Body of pancreas (tissue), 4 donors: ENCODE results near the gene ERC1. TPM values are rescaled to one million over a fixed set of nuclear protein-coding genes. Genes with fewer than 3 reads are reported as not detected.

ENCODE experiments used
- ATAC-seq: fragments of 150-250 bp; one replicate; pipeline ENCODE4 v1.9.1; 2016
- DNase-seq, 4 donors: peaks; one replicate each; pipeline ENCODE4 v3.0.0-alpha.2; 2019
- H3K27ac ChIP-seq, 4 donors: fragments of 200-600 bp; sonication (generic); 1 replicate in 3 of 4; 2 replicates in 1 of 4; pipeline versions ENCODE4 v1.5.1 to v1.6.1; 2016 to 2019; ENCODE audit warnings: mild to moderate bottlenecking in 1 of 4, mixed read lengths in 1 of 4, moderate library complexity in 1 of 4
- H3K27me3 ChIP-seq, 2 donors: fragments of 200-600 bp; sonication (generic); one replicate each; pipeline ENCODE4 v1.6.0; 2016; ENCODE audit warnings: mild to moderate bottlenecking in 1 of 2
- H3K36me3 ChIP-seq, 2 donors: fragments of 200-600 bp; sonication (generic); replicated peaks in 1 of 2; 2 replicates each; pipeline ENCODE4 v1.5.1; 2016; ENCODE audit warnings: low read depth in 2 of 2; ENCODE audit not compliant: insufficient read depth in 1 of 2
- H3K4me1 ChIP-seq: fragments of 200-600 bp; sonication (generic); one replicate; pipeline ENCODE4 v1.6.0; 2016
- H3K4me3 ChIP-seq, 2 donors: fragments of 200-600 bp; sonication (generic); 1 replicate in 1 of 2; 2 replicates in 1 of 2; pipeline ENCODE4 v1.5.1; 2016 to 2019
- H3K9me3 ChIP-seq, 3 donors: fragments of 200-600 bp; sonication (generic); 1 replicate in 2 of 3; 2 replicates in 1 of 3; pipeline ENCODE4 v1.5.1; 2016
- POLR2A ChIP-seq, 3 donors: fragments of 450-650 bp; IDR thresholded peaks; one replicate each; pipeline ENCODE4 v1.6.1; 2016; ENCODE audit warnings: antibody characterized with exemption in 3 of 3, mild to moderate bottlenecking in 2 of 3
- WGBS, 2 donors: methylation state at CpG; one replicate each; pipeline ENCODE4 v1.1.5; 2017; 5-methylcytosine and 5-hydroxymethylcytosine counted together
- intact Hi-C: fragments of 100-400 bp; cut with DNase I; formaldehyde crosslinking; loops from one replicate; pipeline ENCODE4 v1.15.1; 2023
- total RNA-seq, 2 donors: library from RNA; depleted of rRNA; stranded (reverse); fragments of >200 nt; gene quantifications; one replicate each; pipeline ENCODE4 v1.1.0, GENCODE V29; 2016
- TF ChIP-seq, protein P1 (sequence below), 7 experiments: fragments of 450-650 bp in 4 of 7; fragments of 200-600 bp in 3 of 7; sonication (generic) in 3 of 7; IDR thresholded peaks; one replicate each; pipeline ENCODE4 v1.5.1; 2016 to 2019; ENCODE audit warnings: antibody characterized with exemption in 7 of 7

Gene ERC1
- total RNA-seq, 2 donors from 2014 or later, result 20.8 to 29.0 TPM

DNA sequence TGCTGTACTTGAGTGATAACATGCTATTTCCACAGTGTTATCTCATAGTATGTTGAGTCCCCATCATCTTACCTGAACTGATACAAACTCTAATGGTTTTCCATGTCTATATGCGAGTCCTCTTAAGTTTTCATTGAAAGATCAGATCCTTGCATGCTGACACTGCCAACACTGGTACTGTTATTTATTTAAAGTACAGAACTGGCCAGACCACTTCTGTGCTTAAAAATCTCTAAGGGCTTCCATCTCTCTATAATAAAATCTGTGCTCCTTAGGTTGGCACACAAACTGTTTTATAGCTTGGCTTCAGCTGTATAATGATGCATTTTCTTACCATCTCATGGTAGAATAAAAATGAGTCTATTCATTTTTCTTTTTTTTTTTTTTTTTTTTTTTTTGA is 188.1 kb downstream of the ERC1 start:
- no peak for ATAC-seq
- H3K4me1 ChIP-seq, result no peaks in the 10 kb centered on the region
- H3K9me3 ChIP-seq, result no peaks in the 10 kb centered on the region
- no peaks in the 10 kb centered on the region for H3K36me3 ChIP-seq
- no peak overlapping the region for H3K4me3 ChIP-seq
- H3K27me3 ChIP-seq, result no peaks in the 10 kb centered on the region
- TF ChIP-seq, protein P1, sequence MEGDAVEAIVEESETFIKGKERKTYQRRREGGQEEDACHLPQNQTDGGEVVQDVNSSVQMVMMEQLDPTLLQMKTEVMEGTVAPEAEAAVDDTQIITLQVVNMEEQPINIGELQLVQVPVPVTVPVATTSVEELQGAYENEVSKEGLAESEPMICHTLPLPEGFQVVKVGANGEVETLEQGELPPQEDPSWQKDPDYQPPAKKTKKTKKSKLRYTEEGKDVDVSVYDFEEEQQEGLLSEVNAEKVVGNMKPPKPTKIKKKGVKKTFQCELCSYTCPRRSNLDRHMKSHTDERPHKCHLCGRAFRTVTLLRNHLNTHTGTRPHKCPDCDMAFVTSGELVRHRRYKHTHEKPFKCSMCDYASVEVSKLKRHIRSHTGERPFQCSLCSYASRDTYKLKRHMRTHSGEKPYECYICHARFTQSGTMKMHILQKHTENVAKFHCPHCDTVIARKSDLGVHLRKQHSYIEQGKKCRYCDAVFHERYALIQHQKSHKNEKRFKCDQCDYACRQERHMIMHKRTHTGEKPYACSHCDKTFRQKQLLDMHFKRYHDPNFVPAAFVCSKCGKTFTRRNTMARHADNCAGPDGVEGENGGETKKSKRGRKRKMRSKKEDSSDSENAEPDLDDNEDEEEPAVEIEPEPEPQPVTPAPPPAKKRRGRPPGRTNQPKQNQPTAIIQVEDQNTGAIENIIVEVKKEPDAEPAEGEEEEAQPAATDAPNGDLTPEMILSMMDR (IDR thresholded peaks at IDR 0.05), result no peak
- no peak for TF ChIP-seq POLR2A (IDR thresholded peaks at IDR 0.05)
- WGBS, 2 donors, result 100% methylated on average over 1 of the region's 1 CpG
- intact Hi-C loops, result no loop called here
- no peak overlapping the region for H3K27ac ChIP-seq
- DNase-seq, result no peak

DNA sequence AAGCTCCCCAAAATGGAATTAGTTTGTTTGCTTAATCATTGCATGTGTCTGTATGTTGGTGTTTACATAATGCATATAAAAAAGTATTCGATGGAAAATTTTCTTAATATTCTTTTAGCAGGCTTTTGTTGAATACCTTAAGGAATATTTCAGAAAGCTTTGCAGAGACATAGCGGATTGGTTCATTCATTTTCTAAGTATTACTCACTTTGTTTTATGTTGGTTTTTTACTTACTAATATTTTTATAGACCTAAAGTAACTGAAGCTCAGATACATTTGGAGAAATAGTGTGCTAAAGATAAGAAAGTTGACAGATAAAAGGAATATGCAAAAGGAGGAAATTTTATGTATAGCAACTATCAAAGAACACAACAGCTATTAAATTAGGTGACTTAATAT is 191.0 kb downstream of the ERC1 start:
- no peak overlapping the region for H3K27ac ChIP-seq
- WGBS, 2 donors, result 83 to 92% methylated on average over 2 of the region's 2 CpGs
- intact Hi-C loops, result no loop called here
- H3K36me3 ChIP-seq, result no peaks in the 10 kb centered on the region
- no peak for DNase-seq
- TF ChIP-seq, protein P1 (IDR thresholded peaks at IDR 0.05), result no peak
- no peak for TF ChIP-seq POLR2A (IDR thresholded peaks at IDR 0.05)
- H3K9me3 ChIP-seq, result no peaks in the 10 kb centered on the region
- no peaks in the 10 kb centered on the region for H3K27me3 ChIP-seq
- H3K4me1 ChIP-seq, result no peaks in the 10 kb centered on the region
- no peak overlapping the region for H3K4me3 ChIP-seq
- ATAC-seq, result no peak

DNA sequence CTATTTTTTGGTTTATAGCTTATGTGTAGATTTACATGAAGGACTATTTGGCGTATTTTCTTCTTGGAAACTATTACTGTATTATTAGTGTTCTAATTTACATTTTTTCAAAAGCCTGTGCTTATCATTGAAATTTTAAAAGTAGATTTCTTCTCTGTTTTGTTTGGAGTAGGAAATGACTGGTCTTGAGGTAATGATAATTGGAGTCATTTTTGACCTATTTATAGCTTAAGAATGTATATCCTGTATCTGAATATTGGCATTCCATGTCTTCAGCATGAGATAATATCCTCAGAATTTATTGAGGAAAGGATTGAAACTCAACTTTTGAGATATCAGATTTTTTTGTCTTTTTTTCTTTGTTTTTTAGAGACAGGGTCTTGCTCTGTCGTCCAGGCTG is 193.4 kb downstream of the ERC1 start:
- no peaks in the 10 kb centered on the region for H3K9me3 ChIP-seq
- DNase-seq, result no peak
- no peaks in the 10 kb centered on the region for H3K4me1 ChIP-seq
- WGBS, 2 donors, result 95 to 98% methylated on average over 2 of the region's 2 CpGs
- intact Hi-C loops, result no loop called here
- ATAC-seq, result no peak
- H3K4me3 ChIP-seq, result no peak overlapping the region
- H3K36me3 ChIP-seq, result no peaks in the 10 kb centered on the region
- H3K27me3 ChIP-seq, result no peaks in the 10 kb centered on the region
- no peak overlapping the region for H3K27ac ChIP-seq
- TF ChIP-seq, protein P1 (IDR thresholded peaks at IDR 0.05), result no peak

DNA sequence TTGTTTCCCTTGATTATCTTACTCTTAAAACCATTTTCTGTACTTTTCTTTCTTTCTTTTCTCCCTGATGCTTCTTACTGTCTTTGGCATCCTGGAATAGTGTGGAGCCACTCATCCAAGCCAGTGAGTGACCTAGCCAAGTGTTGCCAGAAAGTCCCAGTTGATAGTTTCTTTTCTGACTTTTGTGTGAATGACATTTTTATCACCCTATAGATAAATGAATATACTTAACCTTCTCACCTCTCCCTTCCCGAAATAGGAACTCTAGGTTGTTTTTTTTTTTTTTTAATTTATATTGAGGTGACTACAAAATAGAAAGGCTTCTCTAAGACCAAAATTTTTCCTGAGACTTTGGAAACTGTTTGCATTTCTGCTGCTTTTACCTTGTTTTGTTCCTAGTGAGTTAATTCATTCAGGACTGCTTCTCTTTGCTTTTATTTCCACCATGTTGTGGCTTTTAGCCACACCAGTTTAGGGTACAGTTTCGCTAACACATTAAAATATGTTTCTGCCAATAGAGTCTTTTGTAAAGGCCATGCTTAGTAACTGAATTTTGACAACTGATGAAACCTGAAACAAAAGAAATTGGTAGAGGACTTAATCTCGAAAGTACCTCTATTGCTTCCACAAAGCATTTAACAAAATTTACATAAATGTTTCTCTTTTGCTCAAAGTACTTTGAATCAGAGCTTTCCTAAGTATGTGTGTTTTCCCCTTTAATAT is 194.6 kb downstream of the ERC1 start:
- DNase-seq (no peak), ATAC-seq (no peak)
- no peaks in the 10 kb centered on the region for H3K36me3 ChIP-seq
- H3K4me3 ChIP-seq, result no peak overlapping the region
- no peaks in the 10 kb centered on the region for H3K27me3 ChIP-seq
- intact Hi-C loops, result no loop called here
- H3K27ac ChIP-seq, result no peak overlapping the region
- no peaks in the 10 kb centered on the region for H3K4me1 ChIP-seq
- H3K9me3 ChIP-seq, result no peaks in the 10 kb centered on the region
- TF ChIP-seq, protein P1 (IDR thresholded peaks at IDR 0.05), result no peak
- no peak for TF ChIP-seq POLR2A (IDR thresholded peaks at IDR 0.05)
- 63 to 70% methylated on average over 3 of the region's 3 CpGs for WGBS, 2 donors

DNA sequence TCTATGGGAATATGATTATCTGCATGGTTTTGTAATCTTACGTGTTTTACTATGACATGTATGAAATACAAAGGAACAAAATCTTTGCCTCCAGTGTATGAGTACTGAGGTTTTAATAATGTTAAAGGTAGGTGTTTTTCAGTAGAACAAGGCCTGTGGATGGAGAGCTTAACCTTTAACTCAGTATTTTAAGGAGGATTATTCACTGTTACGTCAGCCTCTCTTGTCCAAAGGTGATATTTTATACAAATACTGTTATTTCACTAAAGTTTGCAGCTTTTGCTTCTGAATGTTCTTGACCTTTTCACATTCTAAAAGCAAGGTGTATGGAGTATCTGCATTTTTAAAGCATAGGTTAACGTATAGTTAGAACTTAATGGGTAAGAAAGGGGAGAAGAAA is 195.3 kb downstream of the ERC1 start:
- H3K36me3 ChIP-seq, result no peaks in the 10 kb centered on the region
- ATAC-seq (no peak), DNase-seq (no peak)
- TF ChIP-seq, protein P1 (IDR thresholded peaks at IDR 0.05), result no peak
- TF ChIP-seq POLR2A (IDR thresholded peaks at IDR 0.05), result no peak
- intact Hi-C loops, result no loop called here
- H3K4me3 ChIP-seq, result no peak overlapping the region
- H3K9me3 ChIP-seq, result no peaks in the 10 kb centered on the region
- WGBS, 2 donors, result 96 to 97% methylated on average over 3 of the region's 3 CpGs
- no peak overlapping the region for H3K27ac ChIP-seq
- H3K27me3 ChIP-seq, result no peaks in the 10 kb centered on the region
- H3K4me1 ChIP-seq, result no peaks in the 10 kb centered on the region
